Aorta (tissue), 5 donors: Measurements from ENCODE around the gene CBLC. TPM values are rescaled to one million over a fixed set of nuclear protein-coding genes. Genes with fewer than 3 reads are reported as not detected.

Experiments used
- ATAC-seq: fragments of 200-7000 bp; cut with Tn5 transposase; one replicate; pipeline ENCODE4 v1.9.1; 2022; ENCODE audit warnings: moderate library complexity; ENCODE audit not compliant: low FRiP score
- DNase-seq, 2 donors: peaks; one replicate each; pipeline ENCODE4 v3.0.0-alpha.2; 2020
- H3K27ac ChIP-seq, 2 donors: one replicate each; pipeline ENCODE4 v1.5.1; 2013; ENCODE audit warnings: low read length in 2 of 2, mild to moderate bottlenecking in 2 of 2, moderate library complexity in 2 of 2, control low read depth in 1 of 2, inconsistent platforms in 1 of 2, low read depth in 1 of 2
- H3K27me3 ChIP-seq, 2 donors: one replicate each; pipeline ENCODE4 v1.6.1; 2013; ENCODE audit warnings: control low read depth in 1 of 2, low read length in 1 of 2, mild to moderate bottlenecking in 1 of 2, moderate library complexity in 1 of 2; ENCODE audit not compliant: insufficient read depth in 2 of 2, control insufficient read depth in 1 of 2
- H3K36me3 ChIP-seq, 2 donors: one replicate each; pipeline ENCODE4 v1.6.1; 2013; ENCODE audit warnings: control low read depth in 1 of 2, low read length in 1 of 2, mild to moderate bottlenecking in 1 of 2; ENCODE audit not compliant: insufficient read depth in 2 of 2, control insufficient read depth in 1 of 2
- H3K4me1 ChIP-seq, 2 donors: one replicate each; pipeline ENCODE4 v1.6.1; 2013; ENCODE audit warnings: low read length in 2 of 2, control low read depth in 1 of 2, mild to moderate bottlenecking in 1 of 2, moderate library complexity in 1 of 2; ENCODE audit not compliant: insufficient read depth in 2 of 2, control insufficient read depth in 1 of 2
- H3K4me3 ChIP-seq, 2 donors: one replicate each; pipeline ENCODE4 v1.5.1; 2013; ENCODE audit warnings: low read length in 2 of 2, control low read depth in 1 of 2, mild to moderate bottlenecking in 1 of 2
- H3K9me3 ChIP-seq: one replicate; pipeline ENCODE4 v1.6.1; 2013; ENCODE audit warnings: mild to moderate bottlenecking, low read length; ENCODE audit not compliant: control insufficient read depth
- WGBS, 2 donors: extraction: QIAGEN DNeasy Blood & Tissue Kit; methylation state at CpG; one replicate each; pipeline ENCODE4 v1.1.7; 2013; 5-methylcytosine and 5-hydroxymethylcytosine counted together
- intact Hi-C, 2 donors: fragments of 100-400 bp; cut with DNase I; formaldehyde crosslinking; loops; one replicate each; pipeline versions ENCODE4 v1.14.2 to v1.15.0; 2022
- polyA plus RNA-seq, 2 donors: library from polyadenylated mRNA; stranded (reverse); fragments of 200-250 nt; gene quantifications; one replicate each; pipeline ENCODE4 v1.2.3, GENCODE V29; 2013
- total RNA-seq, 2 donors: library from RNA; stranded (reverse); fragmentation: NEBNext Ultra II Directional; extraction: Animal tissue kit (Norgen Biotek cat#: 25700); gene quantifications; one replicate each; pipeline ENCODE4 v1.2.1, GENCODE V29; 2021
- donor health status: healthy with polysubstance abuse.
- donor health status: Bipolar disorder and iron deficiency.
- donor health status: DM: no; HTN: no; CAD: no.
- donor health status: DM: no; HTN: no; CAD: no.
- donor health status: DM: yes; HTN: yes; CAD: no.

Gene CBLC
- total and polyA plus RNA-seq, 4 donors, result 13.3 TPM; not detected in 3

DNA sequence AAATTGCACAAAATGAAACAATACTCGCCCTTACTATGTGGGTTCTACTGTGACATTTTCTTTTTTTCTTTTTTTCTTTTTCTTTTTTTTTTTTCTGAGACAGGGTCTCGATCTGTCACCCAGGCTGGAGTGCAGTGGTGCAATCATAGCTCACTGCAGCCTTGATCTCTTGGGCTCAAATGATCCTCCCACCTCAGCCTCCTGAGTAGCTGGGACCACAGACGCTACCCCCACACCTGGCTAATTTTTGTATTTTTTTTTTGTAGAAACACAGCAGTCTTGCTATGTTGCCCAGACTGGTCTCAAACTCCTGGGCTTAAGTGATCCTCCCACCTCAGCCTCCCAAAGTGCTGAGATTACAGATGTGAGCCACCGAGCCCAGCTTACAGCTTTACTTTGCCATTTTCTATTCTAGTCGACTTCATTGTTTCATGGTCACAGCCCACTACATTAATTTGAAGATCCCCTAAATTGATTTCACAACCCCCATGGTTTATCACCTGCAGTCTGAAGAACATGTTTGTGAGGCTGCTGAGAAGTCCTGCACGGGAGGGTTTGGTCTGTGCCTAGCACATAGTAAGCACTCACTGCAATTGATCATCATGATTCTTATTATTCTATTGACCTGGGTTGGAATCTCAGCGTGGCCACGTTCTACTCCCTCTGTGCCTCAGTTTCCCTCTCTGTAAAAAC lies 25.4 kb upstream of the CBLC start:
- no peaks in the 10 kb centered on the region for H3K27me3 ChIP-seq
- ATAC-seq, result no peak
- no peaks in the 10 kb centered on the region for H3K4me1 ChIP-seq
- intact Hi-C loops, result no loop called here
- no peaks in the 10 kb centered on the region for H3K9me3 ChIP-seq
- no peak overlapping the region for H3K27ac ChIP-seq
- WGBS, 2 donors, result 79% methylated on average over 8 of the region's 8 CpGs
- H3K36me3 ChIP-seq, result no peaks in the 10 kb centered on the region
- DNase-seq, result no peak
- H3K4me3 ChIP-seq, result no peak overlapping the region

DNA sequence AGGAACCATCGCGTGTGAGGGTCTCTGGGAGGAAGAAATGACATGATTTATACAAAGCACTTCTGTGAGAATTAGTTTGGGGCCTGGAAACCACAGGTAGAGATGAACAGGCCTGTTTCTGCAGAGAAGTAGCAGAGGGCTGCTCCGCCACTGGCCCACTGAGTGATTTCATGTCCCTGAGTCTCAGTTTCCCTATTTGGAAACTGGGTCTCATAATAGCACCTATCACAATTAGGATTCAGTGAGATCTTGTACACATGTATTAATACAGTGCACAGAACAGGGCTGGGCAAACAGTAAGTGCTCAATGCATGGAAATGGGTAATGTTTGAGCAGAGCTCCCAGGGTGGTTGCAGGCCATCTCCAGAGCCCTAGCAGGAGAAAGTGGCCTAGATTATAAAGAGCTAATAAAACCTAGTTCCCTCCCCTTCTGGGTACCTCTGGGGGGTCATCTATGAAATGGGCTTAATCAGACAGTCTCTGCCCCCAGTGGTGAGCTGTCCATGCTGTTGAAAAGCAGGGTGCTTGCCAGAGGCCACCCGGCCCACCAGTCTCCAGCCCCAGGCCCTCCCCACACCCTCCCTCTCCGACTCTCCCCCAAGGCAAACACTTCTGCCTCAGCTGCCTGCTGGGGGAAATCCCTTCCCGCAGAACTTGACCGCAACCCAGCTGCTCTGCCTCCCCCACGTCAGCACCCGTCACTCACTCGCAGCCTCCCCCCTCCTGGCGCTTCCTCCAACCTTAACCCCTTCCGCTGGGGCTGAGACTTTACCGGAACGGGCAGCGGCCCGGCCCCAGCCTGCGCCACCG lies 24.7 kb upstream of the CBLC start:
- peak overlapping the region in 1 of 2 donors; percentile 17 for H3K4me3 ChIP-seq
- WGBS, 2 donors, result 15% methylated on average over 16 to 18 of the region's 18 CpGs
- ATAC-seq, result peak; percentile 69
- no peaks in the 10 kb centered on the region for H3K4me1 ChIP-seq
- intact Hi-C loops, result no loop called here
- no peaks in the 10 kb centered on the region for H3K27me3 ChIP-seq
- peak; percentile 96 to 98 for DNase-seq
- H3K36me3 ChIP-seq, result no peaks in the 10 kb centered on the region
- H3K9me3 ChIP-seq, result no peaks in the 10 kb centered on the region
- peak overlapping the region in 1 of 2 donors; percentile 63 for H3K27ac ChIP-seq

DNA sequence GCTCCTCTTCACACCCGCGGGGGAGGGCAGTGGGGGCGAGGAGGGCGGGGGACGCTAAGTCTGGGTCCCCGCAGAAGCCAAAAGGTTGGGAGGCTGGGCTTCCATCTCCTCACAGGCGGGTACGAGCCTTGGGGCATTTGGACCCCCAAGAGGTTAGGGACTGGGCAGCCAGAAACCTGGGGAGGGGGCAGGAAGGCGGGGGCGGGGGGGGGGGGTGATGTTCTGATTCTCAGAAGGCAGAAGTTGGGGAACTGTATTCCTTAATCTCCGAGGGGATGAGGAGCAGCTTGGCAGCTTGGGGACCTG lies 24.1 kb upstream of the CBLC start:
- no peaks in the 10 kb centered on the region for H3K36me3 ChIP-seq
- no peaks in the 10 kb centered on the region for H3K4me1 ChIP-seq
- no peaks in the 10 kb centered on the region for H3K9me3 ChIP-seq
- intact Hi-C loops, result no loop called here
- DNase-seq (no peak), ATAC-seq (no peak)
- WGBS, 2 donors, result 1 to 2% methylated on average over 10 to 11 of the region's 11 CpGs
- H3K4me3 ChIP-seq, result peak overlapping the region in 1 of 2 donors; percentile 17
- no peaks in the 10 kb centered on the region for H3K27me3 ChIP-seq
- peak overlapping the region; percentile 63 to 66 for H3K27ac ChIP-seq

DNA sequence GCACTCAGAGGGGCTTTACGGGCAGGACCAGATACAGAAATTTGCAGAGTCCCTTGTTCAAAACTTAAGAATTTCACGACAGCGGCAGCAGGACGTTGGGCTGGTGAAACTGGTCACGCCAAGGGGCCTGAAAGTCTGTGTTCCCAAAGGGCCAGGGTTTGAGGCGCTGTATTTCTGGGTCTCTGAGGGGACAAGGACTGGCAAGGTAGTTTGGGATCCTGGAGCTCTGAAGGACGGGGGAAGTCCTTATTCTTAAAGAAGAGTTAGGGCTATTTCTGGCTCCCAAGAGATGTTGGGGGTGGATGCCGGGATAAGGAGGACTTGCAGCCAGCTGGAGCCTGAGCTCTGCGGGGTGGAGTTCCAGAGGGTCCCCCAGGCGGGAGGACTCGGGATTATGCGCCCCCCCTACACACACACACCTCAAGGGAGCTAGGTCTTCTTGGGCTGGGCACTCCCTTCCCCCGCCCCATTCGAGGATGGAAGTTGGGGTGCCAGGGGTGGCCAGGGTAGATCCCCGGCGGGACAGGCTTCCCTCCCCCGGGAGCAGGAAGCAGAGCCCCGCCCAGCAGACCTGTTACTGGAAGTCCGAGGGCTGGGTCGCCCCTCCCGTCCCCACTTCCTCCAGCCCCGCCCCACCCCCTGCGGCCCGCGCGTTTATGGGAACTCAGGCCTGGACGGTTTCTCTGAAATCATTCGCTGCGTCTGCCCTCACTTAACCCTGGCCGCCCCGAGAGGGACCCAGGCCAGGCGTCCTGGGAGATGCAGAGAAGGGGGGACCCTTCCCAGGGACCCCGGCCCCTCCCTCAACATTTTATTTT lies 23.5 kb upstream of the CBLC start:
- DNase-seq, result peak; percentile 97 to 98
- Histone ChIP-seq H3K4me3 (peak overlapping the region; percentile 7 to 17), H3K4me1 (no peaks in the 10 kb centered on the region), H3K27me3 (no peaks in the 10 kb centered on the region), H3K36me3 (no peaks in the 10 kb centered on the region), H3K9me3 (no peaks in the 10 kb centered on the region), H3K27ac (peak overlapping the region; percentile 18 to 66)
- ATAC-seq, result peak; percentile 73
- intact Hi-C loops, result no loop called here
- 2% methylated on average over 32 to 33 of the region's 33 CpGs for WGBS, 2 donors

DNA sequence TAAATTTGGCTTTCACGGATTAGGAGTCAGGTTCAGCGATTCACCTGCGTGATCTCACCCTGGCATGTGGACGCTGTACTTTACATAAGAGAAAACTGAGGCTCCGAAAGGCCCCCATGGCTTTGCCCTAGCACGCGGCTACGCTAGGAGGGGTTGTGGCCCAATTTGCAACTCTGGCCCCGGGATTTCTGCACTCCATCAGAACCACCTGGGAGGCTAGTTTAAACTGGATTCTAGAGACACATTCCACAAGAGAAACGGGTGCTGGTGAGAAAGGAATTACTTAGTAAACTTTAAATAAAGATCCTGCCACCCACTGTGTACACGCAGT lies 23.0 kb upstream of the CBLC start:
- intact Hi-C loops, result loop anchor here in 1 of 2 donors (5.0 kb wide), 1 partner anchor 32 kb away; no protein-coding TSS in a partner anchor
- Histone ChIP-seq H3K9me3 (no peaks in the 10 kb centered on the region), H3K4me3 (no peak overlapping the region), H3K27me3 (no peaks in the 10 kb centered on the region), H3K27ac (no peak overlapping the region), H3K36me3 (no peaks in the 10 kb centered on the region), H3K4me1 (no peaks in the 10 kb centered on the region)
- DNase-seq (no peak), ATAC-seq (no peak)
- WGBS, 2 donors, result 67 to 70% methylated on average over 11 of the region's 11 CpGs

DNA sequence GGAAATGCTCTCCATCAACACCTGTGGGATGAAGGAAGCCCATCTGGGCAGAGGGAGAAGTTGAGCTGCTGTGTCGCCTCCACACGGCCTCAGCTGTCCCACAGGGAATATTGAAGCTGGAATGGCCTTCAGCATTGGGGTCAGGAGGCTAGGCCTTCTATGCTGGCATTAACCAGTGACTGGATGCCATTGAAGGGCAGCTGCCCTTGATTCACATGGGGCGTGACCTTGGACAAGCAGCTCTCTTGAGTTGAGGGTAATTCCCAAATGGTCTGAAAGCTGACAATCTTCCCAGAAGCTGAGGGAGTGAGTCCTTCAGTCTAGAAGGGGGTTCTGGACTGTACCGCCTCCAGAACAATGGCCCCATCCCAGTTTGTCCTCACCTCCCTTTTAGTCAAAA lies 22.5 kb upstream of the CBLC start:
- Histone ChIP-seq H3K27ac (no peak overlapping the region), H3K4me3 (no peak overlapping the region), H3K27me3 (no peaks in the 10 kb centered on the region), H3K4me1 (no peaks in the 10 kb centered on the region), H3K36me3 (no peaks in the 10 kb centered on the region), H3K9me3 (no peaks in the 10 kb centered on the region)
- intact Hi-C loops, result loop anchor here in 1 of 2 donors (5.0 kb wide), 1 partner anchor 33 kb away; no protein-coding TSS in a partner anchor
- DNase-seq (no peak), ATAC-seq (no peak)
- 82 to 83% methylated on average over 4 of the region's 4 CpGs for WGBS, 2 donors

DNA sequence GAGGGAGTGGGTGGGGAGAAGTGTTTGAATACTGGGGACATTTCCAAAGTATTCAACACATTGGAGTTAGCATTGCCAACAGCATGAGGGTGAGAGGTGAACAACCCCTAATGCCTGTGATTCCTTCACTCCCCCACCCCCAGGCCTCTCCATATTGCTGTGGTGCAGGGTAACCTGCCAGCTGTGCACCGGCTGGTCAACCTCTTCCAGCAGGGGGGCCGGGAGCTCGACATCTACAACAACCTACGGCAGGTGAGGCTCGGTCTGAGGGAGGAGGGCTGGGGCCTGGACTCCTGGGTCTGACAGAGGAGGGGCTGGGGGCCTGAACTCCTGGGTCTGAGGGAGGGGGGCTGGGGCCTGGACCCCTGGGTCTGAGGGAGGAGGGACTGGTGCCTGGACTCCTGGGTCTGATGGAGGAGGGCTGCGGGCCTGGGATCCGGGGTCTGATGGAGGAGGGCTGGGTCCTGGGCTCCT lies 21.6 kb upstream of the CBLC start:
- no peak overlapping the region for H3K27ac ChIP-seq
- 89 to 90% methylated on average over 7 of the region's 7 CpGs for WGBS, 2 donors
- no peak for ATAC-seq
- no peak for DNase-seq
- no peaks in the 10 kb centered on the region for H3K36me3 ChIP-seq
- no peak overlapping the region for H3K4me3 ChIP-seq
- H3K9me3 ChIP-seq, result no peaks in the 10 kb centered on the region
- no peaks in the 10 kb centered on the region for H3K4me1 ChIP-seq
- no peaks in the 10 kb centered on the region for H3K27me3 ChIP-seq
- intact Hi-C loops, result loop anchor here in 1 of 2 donors (5.0 kb wide), 1 partner anchor 34 kb away; no protein-coding TSS in a partner anchor

DNA sequence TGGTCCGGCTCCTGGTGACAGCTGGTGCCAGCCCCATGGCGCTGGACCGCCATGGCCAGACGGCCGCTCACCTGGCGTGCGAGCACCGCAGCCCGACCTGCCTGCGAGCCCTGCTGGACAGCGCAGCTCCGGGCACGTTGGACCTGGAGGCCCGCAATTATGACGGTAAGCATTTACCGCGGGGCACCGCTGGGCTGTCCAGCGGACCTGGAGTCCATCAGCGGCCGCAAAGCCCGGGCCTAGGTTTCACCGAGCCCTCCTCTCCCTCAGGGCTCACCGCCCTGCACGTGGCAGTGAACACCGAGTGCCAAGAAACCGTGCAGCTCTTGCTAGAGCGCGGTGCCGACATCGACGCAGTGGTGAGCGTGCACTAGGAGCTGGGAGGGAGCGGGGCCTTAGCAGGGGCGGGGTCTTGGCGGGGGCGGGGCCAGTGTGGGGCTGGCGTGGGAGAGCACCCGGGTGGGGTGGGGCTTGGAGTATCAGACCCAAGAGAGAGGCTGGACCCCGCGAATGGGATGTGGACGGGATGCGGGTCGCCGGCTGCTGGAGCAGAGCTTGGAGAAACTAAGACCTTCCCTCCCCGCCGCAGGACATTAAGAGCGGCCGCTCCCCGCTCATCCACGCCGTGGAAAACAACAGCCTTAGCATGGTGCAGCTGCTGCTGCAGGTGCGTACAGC lies 20.5 kb upstream of the CBLC start:
- 19 to 27% methylated on average over 44 to 53 of the region's 53 CpGs for WGBS, 2 donors
- ATAC-seq (peak; percentile 79), DNase-seq (peak; percentile 90 to 91)
- intact Hi-C loops, result loop anchor here in 1 of 2 donors (5.0 kb wide), 1 partner anchor 35 kb away; no protein-coding TSS in a partner anchor
- no peaks in the 10 kb centered on the region for H3K9me3 ChIP-seq
- H3K27ac ChIP-seq, result peak overlapping the region in 1 of 2 donors; percentile 56
- H3K4me3 ChIP-seq, result peak overlapping the region; percentile 1 to 15
- no peaks in the 10 kb centered on the region for H3K4me1 ChIP-seq
- H3K36me3 ChIP-seq, result no peaks in the 10 kb centered on the region
- no peaks in the 10 kb centered on the region for H3K27me3 ChIP-seq
